Measurements from ENCODE around the gene ANO9.
"Not testable (repeated sequence)": the region's sequence is repeated elsewhere in the genome, so short reads cannot be mapped to it uniquely, and the experiment has no call there.

ANO9 gene

GRCh38 chr11:432501-433100 is 9.2 kb downstream of the ANO9 start:
- DNase-seq, result no peak

- no peak for DNase-seq
Measured at GRCh38 chr11:431921-432320, 9.9 kb downstream of the ANO9 start.

- peak; percentile 15 for DNase-seq
Measured at GRCh38 chr11:429931-430456, 11.8 kb downstream of the ANO9 start.

GRCh38 chr11:429391-429790 is 12.4 kb downstream of the ANO9 start:
- DNase-seq, result no peak

- DNase-seq, result no peak
Measured at GRCh38 chr11:428295-428694, 13.5 kb downstream of the ANO9 start.

GRCh38 chr11:426851-427250 is 15.0 kb downstream of the ANO9 start:
- no peak for DNase-seq

- no peak for DNase-seq
Measured at GRCh38 chr11:425301-425700, 16.5 kb downstream of the ANO9 start.

GRCh38 chr11:424766-425165 is 17.0 kb downstream of the ANO9 start:
- not testable (repeated sequence) for DNase-seq

GRCh38 chr11:424232-424631 is 17.6 kb downstream of the ANO9 start:
- no peak for DNase-seq

GRCh38 chr11:422249-422656 is 19.6 kb downstream of the ANO9 start:
- no peak for DNase-seq

GRCh38 chr11:420911-421321 is 20.9 kb downstream of the ANO9 start:
- DNase-seq, result no peak

- DNase-seq, result no peak
Measured at GRCh38 chr11:420054-420910, 21.5 kb downstream of the ANO9 start.

- no peak for DNase-seq
Measured at GRCh38 chr11:419248-420005, 22.4 kb downstream of the ANO9 start.

- no peak for DNase-seq
Measured at GRCh38 chr11:418343-419247, 23.2 kb downstream of the ANO9 start.

GRCh38 chr11:417652-418342 is 24.0 kb downstream of the ANO9 start:
- DNase-seq, result peak; percentile 53

GRCh38 chr11:416757-417621 is 24.8 kb downstream of the ANO9 start:
- DNase-seq, result peak; percentile 88

GRCh38 chr11:416051-416756 is 25.6 kb downstream of the ANO9 start:
- no peak for DNase-seq

GRCh38 chr11:415640-416041 is 26.2 kb downstream of the ANO9 start:
- DNase-seq, result no peak

GRCh38 chr11:414318-414857 is 27.4 kb downstream of the ANO9 start:
- no peak for DNase-seq
